Lung (tissue), 12 donors: ENCODE data around the gene DDX53. TPM values are rescaled to one million over a fixed set of nuclear protein-coding genes. Genes with fewer than 3 reads are reported as not detected.

Experiments
- ATAC-seq: fragments of 200-7000 bp; cut with Tn5 transposase; one replicate; pipeline ENCODE4 v1.9.1; 2020; ENCODE audit warnings: moderate number of reproducible peaks; ENCODE audit not compliant: insufficient read depth, low FRiP score
- DNase-seq, 3 donors: peaks; one replicate each; pipeline ENCODE4 v3.0.0-alpha.2; 2013 to 2017
- H3K27ac ChIP-seq, 2 donors: one replicate each; pipeline ENCODE4 v1.5.1; 2013; ENCODE audit warnings: mild to moderate bottlenecking in 2 of 2, moderate library complexity in 2 of 2, control low read depth in 1 of 2, inconsistent platforms in 1 of 2, low read depth in 1 of 2, low read length in 1 of 2
- H3K27me3 ChIP-seq, 3 donors: one replicate each; pipeline ENCODE4 v1.5.1; 2013; ENCODE audit warnings: low read length in 2 of 3; ENCODE audit not compliant: control insufficient read depth in 3 of 3, insufficient read depth in 3 of 3
- H3K36me3 ChIP-seq, 4 donors: one replicate each; pipeline ENCODE4 v1.5.1; 2013; ENCODE audit warnings: low read length in 4 of 4, mild to moderate bottlenecking in 1 of 4, moderate library complexity in 1 of 4; ENCODE audit not compliant: control insufficient read depth in 4 of 4, insufficient read depth in 4 of 4
- H3K4me1 ChIP-seq, 5 donors: one replicate each; pipeline ENCODE4 v1.5.1; 2013; ENCODE audit warnings: low read length in 5 of 5, mild to moderate bottlenecking in 2 of 5, moderate library complexity in 1 of 5; ENCODE audit not compliant: control insufficient read depth in 5 of 5, insufficient read depth in 5 of 5
- H3K4me3 ChIP-seq: one replicate; pipeline ENCODE4 v1.5.1; 2013; ENCODE audit warnings: mild to moderate bottlenecking, control low read depth, moderate library complexity
- H3K9ac ChIP-seq, 2 donors: one replicate each; pipeline ENCODE4 v1.5.1; 2013; ENCODE audit warnings: low read length in 2 of 2, control low read depth in 1 of 2; ENCODE audit not compliant: insufficient read depth in 1 of 2
- H3K9me3 ChIP-seq, 4 donors: one replicate each; pipeline ENCODE4 v1.5.1; 2013; ENCODE audit warnings: low read length in 3 of 4, mild to moderate bottlenecking in 1 of 4, moderate library complexity in 1 of 4; ENCODE audit not compliant: control insufficient read depth in 4 of 4, insufficient read depth in 3 of 4
- WGBS, 2 donors: extraction: QIAGEN DNeasy Blood & Tissue Kit; methylation state at CpG; one replicate each; pipeline ENCODE4 v1.1.7; 2013; 5-methylcytosine and 5-hydroxymethylcytosine counted together
- polyA plus RNA-seq, 2 donors: library from polyadenylated mRNA; stranded (reverse); fragments of 200-250 nt; gene quantifications; one replicate each; pipeline ENCODE4 v1.2.1, GENCODE V29; 2013
- total RNA-seq, 2 donors: library from RNA; depleted of rRNA in 1 of 2; stranded (reverse); fragments of >200 nt in 1 of 2; gene quantifications; one replicate each; pipeline ENCODE4 v1.2.1, GENCODE V29; 2014 to 2021
- TF ChIP-seq, protein P1 (sequence below): IDR thresholded peaks from 2 replicates; pipeline ENCODE4 v1.5.1; 2012; ENCODE audit warnings: mild to moderate bottlenecking; ENCODE audit errors: control extremely low read depth, extremely low read depth
- donor health status: control.
- donor health status: control.
- donor health status: Bipolar disorder and iron deficiency.
- donor health status: healthy.
- donor health status: DM: yes; HTN: yes; CAD: no.

Gene DDX53
- total and polyA plus RNA-seq, 4 donors, result not detected

DNA sequence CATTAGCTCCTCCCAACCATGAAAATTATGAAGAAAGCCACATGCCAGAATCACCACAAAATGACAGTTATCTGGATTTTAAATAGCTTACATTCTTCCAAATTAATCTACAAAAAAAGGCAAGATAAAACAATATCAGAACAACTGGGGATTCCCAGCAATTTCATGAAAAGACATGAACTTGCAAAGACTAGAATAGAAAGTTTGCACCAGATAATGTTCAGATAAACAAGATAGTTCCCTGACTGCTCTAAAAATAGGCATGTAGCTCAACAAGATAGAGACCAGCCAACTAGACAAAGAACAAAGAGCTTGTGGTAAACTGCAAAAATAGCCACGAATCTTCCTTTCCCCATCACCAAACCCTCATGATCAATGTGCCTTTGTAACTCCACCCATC, 30.3 kb upstream of the DDX53 start:
- TF ChIP-seq, protein P1, sequence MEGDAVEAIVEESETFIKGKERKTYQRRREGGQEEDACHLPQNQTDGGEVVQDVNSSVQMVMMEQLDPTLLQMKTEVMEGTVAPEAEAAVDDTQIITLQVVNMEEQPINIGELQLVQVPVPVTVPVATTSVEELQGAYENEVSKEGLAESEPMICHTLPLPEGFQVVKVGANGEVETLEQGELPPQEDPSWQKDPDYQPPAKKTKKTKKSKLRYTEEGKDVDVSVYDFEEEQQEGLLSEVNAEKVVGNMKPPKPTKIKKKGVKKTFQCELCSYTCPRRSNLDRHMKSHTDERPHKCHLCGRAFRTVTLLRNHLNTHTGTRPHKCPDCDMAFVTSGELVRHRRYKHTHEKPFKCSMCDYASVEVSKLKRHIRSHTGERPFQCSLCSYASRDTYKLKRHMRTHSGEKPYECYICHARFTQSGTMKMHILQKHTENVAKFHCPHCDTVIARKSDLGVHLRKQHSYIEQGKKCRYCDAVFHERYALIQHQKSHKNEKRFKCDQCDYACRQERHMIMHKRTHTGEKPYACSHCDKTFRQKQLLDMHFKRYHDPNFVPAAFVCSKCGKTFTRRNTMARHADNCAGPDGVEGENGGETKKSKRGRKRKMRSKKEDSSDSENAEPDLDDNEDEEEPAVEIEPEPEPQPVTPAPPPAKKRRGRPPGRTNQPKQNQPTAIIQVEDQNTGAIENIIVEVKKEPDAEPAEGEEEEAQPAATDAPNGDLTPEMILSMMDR, result no peak
- Histone ChIP-seq H3K27me3 (peaks cover 0 to 4% (median 0%) of the 10 kb centered on the region in 3 donors), H3K9ac (no peak overlapping the region), H3K4me1 (no peaks in the 10 kb centered on the region), H3K9me3 (peaks cover 0 to 4% (median 0%) of the 10 kb centered on the region in 4 donors), H3K27ac (no peak overlapping the region), H3K36me3 (no peaks in the 10 kb centered on the region), H3K4me3 (no peak overlapping the region)
- 38 to 88% methylated on average over 1 of the region's 1 CpG for WGBS, 2 donors
- DNase-seq (no peak), ATAC-seq (no peak)

DNA sequence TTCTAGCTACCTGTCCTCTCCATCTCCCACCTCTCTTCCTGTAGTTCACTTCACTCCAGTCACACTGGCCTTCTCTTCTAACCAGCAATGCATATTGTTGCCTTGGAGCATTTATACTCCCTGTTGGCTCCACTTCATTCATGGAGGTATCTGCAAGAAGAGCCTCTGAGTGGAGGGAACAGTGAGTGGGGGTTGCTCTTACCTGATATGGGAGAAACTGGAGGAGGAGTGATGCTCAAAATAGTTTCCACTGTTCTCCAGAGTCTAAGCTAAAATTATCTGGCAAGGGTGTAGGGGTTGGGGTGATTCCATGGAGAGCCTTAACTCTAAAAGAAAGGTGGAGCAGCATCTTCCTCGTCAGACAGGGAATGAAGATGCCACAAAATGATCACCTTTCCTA, 28.9 kb upstream of the DDX53 start:
- no peak for ATAC-seq
- Histone ChIP-seq H3K4me1 (no peaks in the 10 kb centered on the region), H3K27me3 (peaks cover 0 to 2% (median 0%) of the 10 kb centered on the region in 3 donors), H3K9me3 (peaks cover 0 to 4% (median 0%) of the 10 kb centered on the region in 4 donors), H3K4me3 (no peak overlapping the region), H3K9ac (no peak overlapping the region), H3K27ac (no peak overlapping the region), H3K36me3 (no peaks in the 10 kb centered on the region)
- no peak for DNase-seq
- TF ChIP-seq, protein P1, result no peak
- 62 to 100% methylated on average over 1 of the region's 1 CpG for WGBS, 2 donors

DNA sequence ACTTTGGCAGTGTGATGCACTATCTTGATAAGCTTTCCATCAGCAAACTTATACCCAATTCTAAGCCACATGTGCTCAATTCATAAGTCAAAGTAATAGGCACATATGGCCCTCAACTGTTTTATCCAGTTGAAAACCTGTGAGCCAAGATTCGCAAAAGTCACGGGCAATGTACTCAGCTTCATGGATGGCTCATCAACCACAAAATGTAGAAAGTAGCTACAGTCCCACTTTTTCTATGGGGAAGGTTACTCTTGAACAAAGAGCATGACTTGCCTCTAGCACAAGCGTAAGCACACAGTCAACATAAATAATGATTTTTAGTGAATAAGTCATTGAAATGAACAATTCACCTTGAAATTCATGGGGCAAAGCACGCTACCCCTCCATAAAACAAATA, 25.1 kb upstream of the DDX53 start:
- WGBS, 2 donors, result 83 to 94% methylated on average over 4 of the region's 4 CpGs
- H3K36me3 ChIP-seq, result no peaks in the 10 kb centered on the region

More for the DNA sequence above, 25.1 kb upstream of the DDX53 start:
- TF ChIP-seq, protein P1, result no peak
- Histone ChIP-seq H3K9me3 (peaks cover 0 to 4% (median 0%) of the 10 kb centered on the region in 4 donors), H3K4me3 (no peak overlapping the region), H3K4me1 (no peaks in the 10 kb centered on the region), H3K9ac (no peak overlapping the region), H3K27ac (no peak overlapping the region), H3K27me3 (peaks cover 0 to 3% (median 0%) of the 10 kb centered on the region in 3 donors)
- DNase-seq, result no peak
- no peak for ATAC-seq
